GM19455 (cell line): ENCODE data around the gene SORD.
"Not testable (repeated sequence)": the region's sequence is repeated elsewhere in the genome, so short reads cannot be mapped to it uniquely, and the experiment has no call there.

ENCODE experiments used
- ATAC-seq: cut with Tn5 transposase; IDR thresholded peaks from one replicate; pipeline ENCODE4 v1.9.1; 2021; ENCODE audit not compliant: unreplicated experiment

Gene SORD

DNA sequence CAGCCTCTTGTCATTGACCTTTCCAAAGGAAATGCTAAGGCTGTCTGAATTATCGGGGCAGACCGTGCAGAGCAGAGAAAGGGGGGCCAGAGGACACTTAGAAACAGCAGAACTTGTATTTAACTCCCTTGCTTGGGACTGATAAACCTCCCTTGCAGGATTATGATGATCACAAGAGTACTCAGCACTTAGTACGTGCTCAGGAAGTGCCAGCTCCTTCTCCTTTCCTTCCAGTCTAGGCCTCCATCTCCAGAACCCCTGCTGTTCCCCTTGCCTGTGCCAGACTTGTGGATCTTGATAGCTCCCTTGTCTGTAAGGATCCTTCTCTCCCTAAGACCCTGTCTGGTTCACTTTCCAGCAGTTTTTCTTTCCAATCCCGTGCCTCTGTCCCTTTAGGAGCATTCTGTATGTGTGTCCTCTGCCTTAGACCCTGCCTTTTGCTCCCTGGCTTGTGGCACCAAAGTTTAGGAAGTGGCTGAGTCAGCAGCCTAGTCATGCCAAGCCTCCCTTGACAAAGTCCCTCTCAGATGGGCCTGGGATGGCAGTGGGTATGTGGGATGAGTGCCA, 747 bp downstream of the SORD start:
- ATAC-seq, result no peak

DNA sequence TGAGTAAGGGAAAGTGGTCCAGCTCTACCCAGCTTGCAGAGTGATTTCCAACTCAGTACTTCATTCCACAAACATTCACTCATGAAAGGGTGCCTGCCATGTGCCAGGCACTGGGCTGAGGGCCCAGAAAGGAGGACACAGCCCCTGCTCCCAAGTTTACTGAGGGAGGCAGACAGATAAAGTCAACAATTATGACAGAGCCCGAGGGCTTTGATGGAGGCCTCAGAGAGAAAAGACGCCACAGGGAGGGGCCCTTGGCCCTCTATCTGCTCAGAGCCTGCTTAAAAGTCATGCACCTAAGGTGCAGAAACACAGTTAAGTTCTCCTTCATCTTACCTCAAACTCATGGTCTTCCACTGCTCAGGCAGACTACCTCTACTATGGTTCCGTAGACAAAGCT, 1.7 kb downstream of the SORD start:
- ATAC-seq, result not testable (repeated sequence)

DNA sequence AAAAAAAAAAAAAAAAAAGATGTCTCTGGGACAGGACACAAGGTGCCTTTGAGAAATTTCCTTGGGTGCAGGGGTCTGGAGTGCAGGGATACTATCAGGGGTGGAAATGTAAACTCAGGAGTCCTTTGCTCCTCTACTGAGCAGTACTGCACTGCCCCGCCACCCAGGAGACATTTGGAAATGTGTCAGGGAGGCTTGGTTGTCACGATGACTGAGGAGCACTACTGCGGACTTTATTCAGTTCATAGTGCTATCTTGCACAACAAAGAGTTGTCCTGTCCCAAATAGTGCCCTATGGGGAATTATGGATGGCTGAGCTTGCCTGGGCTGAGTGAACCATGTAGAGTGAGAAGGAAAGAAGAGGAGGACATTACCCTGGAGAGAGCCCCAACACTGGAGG, 2.6 kb downstream of the SORD start:
- ATAC-seq, result not testable (repeated sequence)

DNA sequence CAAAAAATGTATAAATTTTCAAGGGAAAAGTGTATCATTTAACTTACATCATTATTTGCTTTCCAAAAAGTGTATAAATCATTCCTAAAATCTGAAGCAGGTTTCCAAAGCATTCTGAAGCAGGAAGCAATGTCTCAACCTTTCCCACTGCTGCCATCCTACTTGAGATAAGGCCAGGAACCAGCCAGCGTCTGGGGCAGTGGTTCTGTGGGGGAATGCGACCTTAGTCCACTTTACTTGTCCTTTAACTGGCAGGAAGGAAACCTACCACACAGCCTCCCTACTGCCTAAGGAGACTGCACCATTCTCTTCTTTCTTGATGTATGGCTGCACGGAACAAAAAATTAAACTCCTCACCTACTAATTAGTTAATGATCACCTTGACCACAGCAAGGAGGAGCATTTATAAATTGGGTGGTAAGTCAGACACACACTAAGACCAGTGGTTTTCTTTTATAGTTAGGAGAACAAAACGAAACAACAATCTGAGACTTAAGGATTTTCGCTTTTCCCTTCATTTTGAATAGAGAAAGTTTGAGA, 3.7 kb downstream of the SORD start:
- no peak for ATAC-seq

DNA sequence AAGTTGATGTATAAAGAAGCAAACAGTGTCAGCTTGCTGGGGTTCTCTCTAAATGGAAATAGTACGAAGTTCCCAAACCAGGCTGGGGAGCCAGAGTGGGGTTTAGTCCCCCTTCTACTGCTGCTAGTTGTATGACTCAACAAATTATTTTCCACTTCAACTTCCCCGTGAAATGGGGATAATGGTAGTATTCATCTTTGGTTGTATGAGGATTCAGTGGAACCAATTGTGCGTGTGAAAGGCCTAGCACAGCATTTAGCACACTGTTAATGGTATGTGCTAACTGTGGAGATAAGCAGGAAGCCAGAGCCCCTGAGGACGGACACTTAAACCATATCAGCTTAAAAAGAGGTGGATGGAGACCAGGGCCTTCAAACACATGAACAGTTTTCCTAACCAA, 4.2 kb downstream of the SORD start:
- ATAC-seq, result no peak

DNA sequence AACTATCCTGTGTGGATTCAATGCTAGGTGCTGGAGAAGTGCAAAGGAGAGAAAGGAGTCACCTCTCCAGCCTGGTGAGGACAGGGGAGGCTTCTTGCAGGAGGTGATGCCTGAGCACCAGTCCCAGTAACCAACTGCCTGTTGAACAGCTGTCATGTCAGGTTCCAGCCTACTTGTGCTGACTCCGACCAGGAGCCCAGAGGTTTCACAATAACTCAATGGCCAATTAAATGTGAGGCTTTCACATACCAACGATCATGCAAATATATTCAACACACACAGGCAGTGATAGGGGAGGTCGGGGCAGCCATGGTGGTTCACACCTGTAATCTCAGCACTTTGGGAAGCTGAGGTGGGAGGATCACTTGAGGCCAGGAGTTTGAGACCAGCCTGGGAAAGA, 7.7 kb downstream of the SORD start:
- no peak for ATAC-seq

DNA sequence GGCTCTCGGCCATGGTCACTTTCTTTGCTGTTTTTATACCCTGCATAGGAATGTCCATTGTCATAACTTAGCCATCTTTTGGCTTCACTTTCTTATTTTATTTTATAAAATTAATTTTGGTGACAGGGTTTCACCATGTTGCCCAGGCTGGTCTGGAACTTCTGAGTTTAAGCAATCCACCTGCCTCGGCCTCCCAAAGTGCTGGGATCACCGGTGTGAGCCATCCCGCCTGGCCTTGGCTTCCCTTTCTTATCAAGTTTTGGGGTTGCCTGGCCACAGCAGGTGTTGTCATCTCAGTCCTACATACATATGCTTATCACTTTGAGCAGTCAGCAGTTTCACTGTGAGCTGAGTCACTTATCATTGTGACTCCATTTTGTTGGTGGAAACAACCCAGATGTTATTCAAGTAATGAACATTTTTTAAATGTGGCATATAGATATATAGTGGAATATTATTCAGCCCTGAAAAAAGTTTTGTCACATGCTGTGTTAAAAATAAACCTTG, 8.6 kb downstream of the SORD start:
- not testable (repeated sequence) for ATAC-seq

DNA sequence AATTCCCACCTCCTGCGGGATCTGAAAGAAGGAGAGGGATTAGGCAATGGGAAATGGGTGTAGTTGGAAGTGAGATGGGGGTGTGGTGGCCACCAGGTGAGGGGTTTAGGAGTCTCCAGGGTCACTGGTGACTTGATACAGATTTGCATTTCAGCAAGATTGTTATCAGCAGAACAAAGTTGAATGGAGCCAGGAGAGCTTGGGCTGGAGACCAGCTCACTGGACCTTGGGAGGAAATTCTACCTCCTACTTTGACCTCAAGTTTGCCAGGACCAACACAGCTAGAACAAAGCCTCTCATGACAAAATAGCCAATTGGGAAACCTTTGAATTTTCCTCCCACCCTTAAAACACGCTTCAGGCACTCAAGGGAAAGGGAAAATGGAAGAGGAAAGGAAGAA, 9.5 kb downstream of the SORD start:
- ATAC-seq, result not testable (repeated sequence)

DNA sequence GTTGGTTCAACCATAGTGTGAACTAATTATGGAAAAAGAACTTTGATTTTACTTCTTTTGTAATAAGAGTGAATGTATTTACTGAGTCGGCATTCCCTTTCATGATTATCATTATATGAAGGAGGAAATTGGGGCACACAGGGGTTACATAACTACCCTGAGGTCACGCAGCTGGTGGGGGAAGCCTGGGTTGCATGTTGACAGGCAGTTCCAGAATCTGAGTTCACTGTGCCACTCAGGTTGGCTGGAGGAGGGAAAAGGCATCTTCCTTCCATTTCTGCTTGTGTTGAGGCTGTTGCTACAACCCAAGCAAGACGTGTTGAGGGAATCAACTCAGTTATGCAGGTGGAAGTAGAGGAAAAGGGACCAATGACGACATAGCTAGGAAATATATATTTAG, 11.1 kb downstream of the SORD start:
- not testable (repeated sequence) for ATAC-seq

DNA sequence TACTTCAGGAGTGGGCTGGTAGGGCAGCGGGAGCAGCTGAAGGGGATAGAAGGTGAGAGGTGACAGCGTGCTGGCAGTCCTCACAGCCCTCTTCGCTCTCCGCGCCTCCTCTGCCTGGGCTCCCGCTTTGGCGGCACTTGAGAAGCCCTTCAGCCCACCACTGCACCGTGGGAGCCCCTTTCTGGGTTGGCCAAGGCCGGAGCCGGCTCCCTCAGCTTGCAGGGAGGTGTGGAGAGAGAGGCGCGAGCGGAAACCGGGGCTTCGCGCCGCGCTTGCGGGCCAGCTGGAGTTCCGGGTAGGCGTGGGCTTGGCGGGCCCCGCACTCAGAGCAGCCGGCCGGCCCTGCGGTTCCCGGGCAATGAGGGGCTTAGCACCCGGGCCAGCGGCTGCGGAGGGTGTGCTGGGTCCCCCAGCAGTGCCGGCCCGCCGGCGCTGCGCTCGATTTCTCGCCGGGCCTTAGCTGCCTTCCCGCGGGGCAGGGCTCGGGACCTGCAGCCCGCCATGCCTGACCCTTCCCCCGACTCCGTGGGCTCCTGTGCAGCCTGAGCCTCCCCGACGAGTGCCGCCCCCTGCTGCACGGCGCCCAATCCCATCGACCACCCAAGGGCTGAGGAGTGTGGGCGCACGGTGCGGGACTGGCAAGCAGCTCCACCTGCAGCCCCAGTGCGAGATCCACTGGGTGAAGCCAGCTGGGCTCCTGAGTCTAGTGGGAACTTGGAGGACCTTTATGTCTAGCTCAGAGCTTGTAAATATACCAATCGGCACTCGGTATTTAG, 11.8 kb downstream of the SORD start:
- not testable (repeated sequence) for ATAC-seq

DNA sequence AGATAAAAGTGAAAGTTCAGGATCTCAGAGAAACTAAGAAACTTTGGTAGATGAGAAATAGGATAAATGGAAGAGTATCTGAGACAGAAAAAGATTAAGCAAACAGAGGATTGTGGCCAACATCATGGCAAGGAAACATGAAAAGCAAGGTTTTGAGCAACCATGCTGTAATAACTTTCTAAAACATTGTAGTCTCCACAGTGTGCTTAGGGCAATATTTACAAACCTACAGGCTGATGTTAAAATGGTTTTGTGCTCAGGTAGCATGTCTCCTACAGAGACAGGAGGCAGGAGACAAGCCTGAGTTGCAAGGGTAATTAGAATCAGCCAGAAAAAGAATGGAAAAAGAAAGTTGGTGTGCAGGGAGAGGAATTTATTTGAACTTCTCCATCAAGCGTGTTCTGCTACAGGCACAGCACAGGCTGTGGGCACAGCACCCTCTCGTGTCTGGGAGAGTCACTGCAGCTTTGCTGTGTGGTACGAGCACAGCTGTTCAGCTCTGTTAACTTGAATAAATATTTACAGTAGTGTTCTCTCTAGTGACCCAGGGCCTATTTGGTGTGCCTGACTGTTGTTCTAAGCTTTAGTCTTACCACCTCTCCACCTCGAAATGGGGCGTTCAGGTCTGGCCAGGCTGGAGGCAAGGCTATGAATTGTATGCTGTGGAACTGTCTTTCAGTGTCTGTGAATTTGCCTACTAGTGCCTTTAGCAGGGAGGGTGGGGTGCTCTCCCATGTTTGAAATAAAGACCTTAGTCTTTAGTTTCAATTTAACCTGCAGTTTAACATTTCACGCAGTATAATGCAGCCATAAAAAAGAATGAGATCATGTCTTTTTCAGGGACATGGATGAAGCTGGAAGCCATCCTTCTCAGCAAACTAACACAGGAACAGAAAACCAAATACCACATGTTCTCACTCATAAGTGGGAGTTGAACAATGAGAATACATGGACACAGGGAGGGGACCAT, 14.1 kb downstream of the SORD start:
- peak; percentile 92 for ATAC-seq

DNA sequence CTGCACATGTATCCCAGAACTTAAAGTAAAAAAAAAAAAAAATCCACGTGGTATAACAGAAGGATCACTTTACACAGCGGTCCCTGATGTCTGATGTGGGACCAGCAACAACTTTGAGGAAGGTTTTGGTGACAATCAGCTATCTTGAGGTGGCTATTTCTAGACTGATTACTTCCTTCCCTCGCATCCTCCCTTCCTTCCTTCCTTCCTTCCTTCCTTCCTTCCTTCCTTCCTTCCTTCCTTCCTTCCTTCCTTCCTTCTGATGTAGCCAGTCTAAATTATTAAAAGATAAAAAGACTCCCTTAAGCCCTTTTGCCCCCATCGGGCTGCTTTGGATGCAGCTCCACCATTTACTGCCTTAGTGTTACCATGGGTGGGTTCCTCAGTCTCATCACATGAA, 14.9 kb downstream of the SORD start:
- no peak for ATAC-seq

DNA sequence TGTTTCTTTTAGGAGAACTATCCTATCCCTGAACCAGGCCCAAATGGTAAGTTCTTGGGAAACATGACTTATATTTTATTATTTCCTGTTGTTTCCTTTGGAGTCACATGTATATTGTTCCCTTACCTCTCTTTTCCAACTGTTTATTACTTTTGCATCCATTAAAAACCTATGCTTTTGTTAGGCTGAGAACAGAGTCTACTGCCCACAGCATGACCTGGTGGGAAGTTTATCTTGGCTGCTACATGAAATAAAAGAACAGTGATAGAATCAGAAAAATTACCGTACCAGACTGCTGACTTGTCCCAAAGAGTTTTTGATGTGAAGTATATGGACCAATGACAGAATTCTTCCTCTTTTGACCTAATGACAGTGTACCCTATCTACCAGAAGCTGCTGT, 17.4 kb downstream of the SORD start:
- ATAC-seq, result not testable (repeated sequence)

DNA sequence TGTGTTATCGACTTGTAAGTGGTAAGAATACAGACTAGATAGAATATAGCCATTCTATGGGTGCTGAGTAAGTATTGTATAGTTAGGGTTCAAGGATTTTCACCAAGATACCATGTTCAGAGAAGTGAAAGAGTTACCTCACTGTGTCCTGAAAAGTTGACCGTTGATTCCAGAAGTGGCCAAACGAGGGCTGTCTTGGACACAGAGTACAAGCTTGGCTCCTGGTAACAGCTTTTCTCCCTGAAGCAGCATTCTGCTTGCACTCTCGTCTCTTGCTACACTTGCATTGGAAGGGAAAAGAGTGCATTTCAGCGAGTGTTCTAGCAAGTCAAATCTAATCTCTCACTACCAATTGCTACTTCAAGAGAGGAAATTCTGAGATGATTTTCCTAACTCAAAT, 18.5 kb downstream of the SORD start:
- not testable (repeated sequence) for ATAC-seq

DNA sequence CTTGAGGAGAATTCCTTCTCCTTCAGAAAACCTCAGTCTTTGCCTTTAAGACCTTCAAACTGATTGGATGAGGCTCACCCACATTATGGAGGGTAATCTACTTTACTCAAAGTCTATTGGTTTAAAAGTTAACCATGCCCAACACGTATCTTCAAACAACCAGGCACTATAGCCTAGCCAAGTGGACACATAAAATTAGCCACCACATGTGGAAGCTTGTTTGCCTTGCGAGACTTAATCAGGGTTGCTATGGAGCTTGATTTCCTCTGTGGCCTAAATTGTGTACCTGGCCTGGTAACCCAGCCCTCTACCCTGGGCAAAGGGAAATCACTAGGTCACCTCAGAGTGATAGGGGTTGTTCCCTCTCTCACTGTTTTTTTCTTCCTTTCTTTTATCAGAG, 19.9 kb downstream of the SORD start:
- not testable (repeated sequence) for ATAC-seq

DNA sequence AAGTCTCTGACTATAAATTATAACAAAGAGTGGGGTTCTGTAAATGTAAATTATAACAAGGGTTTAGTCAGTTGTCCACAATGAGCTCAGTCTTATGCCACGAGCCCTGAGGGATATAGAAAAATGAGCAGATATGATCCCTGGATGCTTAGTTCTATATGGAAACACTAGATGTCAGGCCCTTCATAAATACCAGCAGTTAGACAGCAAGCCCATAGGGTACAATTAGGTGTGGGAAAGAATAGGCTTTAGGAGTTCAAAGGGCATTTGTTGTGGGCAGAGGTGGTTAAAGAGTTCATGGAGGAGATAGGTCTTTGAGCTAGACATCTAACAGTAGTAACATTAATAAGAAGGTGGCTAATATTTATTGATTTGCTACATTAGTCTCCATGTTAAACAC, 21.3 kb downstream of the SORD start:
- ATAC-seq, result not testable (repeated sequence)

DNA sequence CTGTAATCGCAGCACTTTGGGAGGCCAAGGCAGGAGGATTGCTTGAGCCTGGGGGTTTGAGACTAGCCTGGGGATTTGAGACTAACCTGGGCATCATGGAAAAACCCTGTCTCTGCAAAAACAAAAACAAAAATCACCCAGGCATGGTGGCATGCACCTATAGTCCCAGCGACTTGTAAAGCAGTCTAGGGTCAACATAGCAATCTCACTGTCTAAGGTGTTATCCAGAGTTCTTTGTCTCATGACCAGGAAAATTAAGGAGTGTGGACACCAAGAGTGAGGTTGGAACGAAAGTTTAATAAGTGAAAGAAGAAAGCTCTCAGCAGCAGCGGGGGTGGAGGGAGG, 25.4 kb downstream of the SORD start:
- not testable (repeated sequence) for ATAC-seq

DNA sequence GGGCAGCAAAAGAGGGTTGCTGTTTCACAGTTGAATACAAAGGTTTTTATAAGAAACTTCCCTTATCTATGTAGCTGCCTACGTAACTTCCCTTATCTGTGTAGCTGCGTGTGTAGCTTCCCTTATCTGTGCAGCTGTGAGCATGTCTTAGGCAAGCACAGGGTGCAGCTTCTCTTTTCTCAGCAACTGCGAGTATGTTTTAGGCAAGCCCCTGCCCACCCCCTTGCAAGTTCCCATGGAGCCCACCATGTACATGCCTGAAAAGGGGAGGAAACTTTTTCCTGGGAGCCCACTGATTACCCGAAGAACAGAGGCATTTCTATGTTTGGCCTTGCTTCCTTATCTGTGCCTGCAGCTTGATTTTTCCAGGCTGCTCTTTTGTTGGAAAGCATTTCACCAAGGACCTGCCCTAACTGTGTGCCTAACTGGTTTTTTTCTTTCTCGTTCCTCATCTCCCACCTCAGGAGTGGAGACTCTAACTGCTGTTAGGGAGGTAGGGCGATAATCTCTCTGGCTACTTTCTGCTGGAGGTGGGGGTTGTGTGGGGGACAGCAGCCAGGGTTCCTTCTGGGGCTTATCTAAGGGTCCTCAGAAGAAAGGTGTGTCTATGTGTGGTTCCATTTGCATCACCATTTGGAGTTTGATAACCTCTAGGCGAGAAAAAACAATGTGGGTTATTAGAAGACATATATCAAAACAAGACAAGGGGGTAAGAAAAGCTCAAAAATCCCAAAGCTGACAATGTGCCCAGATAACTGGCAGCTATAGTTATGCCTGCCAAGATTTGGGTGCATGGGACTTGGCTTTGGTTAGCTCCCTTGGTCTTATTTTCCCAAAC, 26.0 kb downstream of the SORD start:
- no peak for ATAC-seq

DNA sequence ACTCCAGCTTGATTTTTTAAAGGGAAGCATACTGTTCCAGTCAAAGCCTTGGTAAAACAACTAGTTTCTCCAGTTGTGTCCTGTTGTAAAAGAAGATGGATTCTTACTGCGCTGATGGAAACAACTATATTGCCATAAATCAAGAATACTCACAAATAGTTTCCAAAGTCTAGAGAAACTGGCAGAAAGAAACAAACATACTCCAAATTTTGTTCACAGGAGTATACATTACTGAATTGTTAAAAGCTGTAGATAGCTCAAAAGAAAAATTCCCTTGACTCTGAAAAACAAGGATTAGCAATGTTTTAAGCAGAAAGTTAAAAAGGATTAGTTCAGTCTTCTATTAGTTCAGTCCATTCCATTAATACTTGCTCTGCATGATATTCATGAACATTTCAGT, 27.6 kb downstream of the SORD start:
- ATAC-seq, result no peak

DNA sequence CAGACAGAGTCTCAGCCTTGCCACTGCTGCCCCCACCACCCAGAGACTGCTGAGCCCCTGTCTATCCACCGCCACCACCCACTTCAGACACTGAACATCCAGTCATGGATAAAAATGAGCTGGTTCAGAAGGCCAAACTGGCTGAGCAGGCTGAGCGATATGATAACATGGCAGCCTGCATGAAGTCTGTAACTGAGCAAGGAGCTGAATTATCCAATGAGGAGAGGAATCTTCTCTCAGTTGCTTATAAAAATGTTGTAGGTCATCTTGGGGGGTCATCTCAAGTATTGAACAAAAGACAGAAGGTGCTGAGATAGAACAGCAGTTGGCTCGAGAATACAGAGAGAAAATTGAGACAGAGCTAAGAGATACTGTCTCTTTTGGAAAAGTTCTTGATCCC, 29.7 kb downstream of the SORD start:
- ATAC-seq, result not testable (repeated sequence)
